H9 (cell line): ENCODE data around the gene RPL14. TPM values are rescaled to one million over a fixed set of nuclear protein-coding genes. Genes with fewer than 3 reads are reported as not detected.

Experiments
- DNase-seq: peaks from one replicate; pipeline ENCODE4 v3.0.0-alpha.2; 2017
- H2AFZ ChIP-seq: one replicate; pipeline ENCODE4 v1.6.1; 2013; ENCODE audit warnings: mild to moderate bottlenecking, low read length, control low read depth, moderate library complexity
- H2AK5ac ChIP-seq: 2 replicates; pipeline ENCODE4 v1.6.1; 2013; ENCODE audit warnings: low read length, control low read depth, mixed read lengths; ENCODE audit not compliant: insufficient read length
- H2BK120ac ChIP-seq: one replicate; pipeline ENCODE4 v1.6.1; 2013; ENCODE audit warnings: low read depth, mild to moderate bottlenecking, low read length, control low read depth, inconsistent platforms; ENCODE audit not compliant: poor library complexity, severe bottlenecking
- H2BK12ac ChIP-seq: 2 replicates; pipeline ENCODE4 v1.6.1; 2013; ENCODE audit warnings: low read length, control low read depth, mixed read lengths, low read depth; ENCODE audit not compliant: insufficient read length
- H2BK15ac ChIP-seq: 2 replicates; pipeline ENCODE4 v1.6.1; 2013; ENCODE audit warnings: low read depth, low read length, control low read depth
- H2BK20ac ChIP-seq: one replicate; pipeline ENCODE4 v1.6.1; 2013; ENCODE audit warnings: low read depth, mild to moderate bottlenecking, low read length, control low read depth, inconsistent platforms; ENCODE audit not compliant: poor library complexity, severe bottlenecking
- H2BK5ac ChIP-seq: 2 replicates; pipeline ENCODE4 v1.6.1; 2013; ENCODE audit warnings: low read length, control low read depth, mixed read lengths; ENCODE audit not compliant: insufficient read length
- H3K14ac ChIP-seq: 2 replicates; pipeline ENCODE4 v1.6.1; 2013; ENCODE audit warnings: low read length, control low read depth; ENCODE audit not compliant: insufficient read depth
- H3K18ac ChIP-seq: 2 replicates; pipeline ENCODE4 v1.6.1; 2013; ENCODE audit warnings: low read depth, mild to moderate bottlenecking, mixed read lengths, low read length, control low read depth; ENCODE audit not compliant: insufficient read length
- H3K23ac ChIP-seq: 2 replicates; pipeline ENCODE4 v1.6.1; 2013; ENCODE audit warnings: low read length, control low read depth, mixed read lengths, low read depth; ENCODE audit not compliant: insufficient read length
- H3K23me2 ChIP-seq: 2 replicates; pipeline ENCODE4 v1.6.1; 2013; ENCODE audit warnings: low read depth, mild to moderate bottlenecking, mixed read lengths, low read length, control low read depth; ENCODE audit not compliant: insufficient read length, poor library complexity, severe bottlenecking
- H3K27ac ChIP-seq: 2 replicates; pipeline ENCODE4 v1.5.1; 2013; ENCODE audit warnings: low read length, control low read depth, mixed read lengths, low read depth; ENCODE audit not compliant: insufficient read length
- H3K27me3 ChIP-seq: 2 replicates; pipeline ENCODE4 v1.6.1; 2013; ENCODE audit warnings: low read length, control low read depth, inconsistent platforms; ENCODE audit not compliant: insufficient read depth
- H3K4ac ChIP-seq: 2 replicates; pipeline ENCODE4 v1.6.1; 2013; ENCODE audit warnings: low read depth, mild to moderate bottlenecking, control low read depth, inconsistent platforms, low read length, moderate library complexity
- H3K4me1 ChIP-seq: 2 replicates; pipeline ENCODE4 v1.6.1; 2013; ENCODE audit warnings: low read length, control low read depth, inconsistent platforms; ENCODE audit not compliant: insufficient read depth
- H3K4me2 ChIP-seq: 2 replicates; pipeline ENCODE4 v1.6.1; 2013; ENCODE audit warnings: low read length, control low read depth, mixed read lengths; ENCODE audit not compliant: insufficient read length, insufficient read depth
- H3K56ac ChIP-seq: 2 replicates; pipeline ENCODE4 v1.6.1; 2013; ENCODE audit warnings: low read depth, mild to moderate bottlenecking, mixed read lengths, low read length, control low read depth; ENCODE audit not compliant: insufficient read length
- H3K79me1 ChIP-seq: 2 replicates; pipeline ENCODE4 v1.6.1; 2013; ENCODE audit warnings: low read depth, mild to moderate bottlenecking, moderate library complexity, low read length, control low read depth, inconsistent platforms; ENCODE audit not compliant: insufficient read depth, poor library complexity, severe bottlenecking
- H3K79me2 ChIP-seq: 2 replicates; pipeline ENCODE4 v1.6.1; 2013; ENCODE audit warnings: low read length, control low read depth, inconsistent platforms; ENCODE audit not compliant: insufficient read depth
- H3K9ac ChIP-seq: 2 replicates; pipeline ENCODE4 v1.6.1; 2013; ENCODE audit warnings: low read length, control low read depth, mixed read lengths; ENCODE audit not compliant: insufficient read length; ENCODE audit errors: extremely low read depth
- H3K9me3 ChIP-seq: one replicate; pipeline ENCODE4 v1.6.1; 2013; ENCODE audit warnings: low read depth, low read length, inconsistent platforms; ENCODE audit not compliant: control insufficient read depth
- H3T11ph ChIP-seq: one replicate; pipeline ENCODE4 v1.6.1; 2013; ENCODE audit warnings: mild to moderate bottlenecking, low read length, control low read depth, inconsistent platforms
- H4K20me1 ChIP-seq: one replicate; pipeline ENCODE4 v1.6.1; 2013; ENCODE audit not compliant: control insufficient read depth, insufficient read length, insufficient read depth
- H4K5ac ChIP-seq: 2 replicates; pipeline ENCODE4 v1.6.1; 2013; ENCODE audit warnings: low read depth, mild to moderate bottlenecking, mixed read lengths, low read length, control low read depth; ENCODE audit not compliant: insufficient read length
- H4K8ac ChIP-seq: replicated peaks from 2 replicates; pipeline ENCODE4 v1.6.1; 2013; ENCODE audit warnings: low read length, control low read depth, mixed read lengths, low read depth; ENCODE audit not compliant: insufficient read length
- H4K91ac ChIP-seq: 2 replicates; pipeline ENCODE4 v1.6.1; 2013; ENCODE audit warnings: low read depth, mild to moderate bottlenecking, moderate library complexity, mixed read lengths, low read length, control low read depth; ENCODE audit not compliant: insufficient read length
- H3K27ac Mint-ChIP-seq, 3 experiments: 2 replicates in 2 of 3; 3 replicates in 1 of 3; pipeline ENCODE4 v1.8.0; 2020 to 2021; ENCODE audit warnings: mixed read lengths in 3 of 3, mild to moderate bottlenecking in 1 of 3, moderate library complexity in 1 of 3
- H3K27me3 Mint-ChIP-seq: 2 replicates; pipeline ENCODE4 v1.8.0; 2021; ENCODE audit warnings: low read depth, mild to moderate bottlenecking, moderate library complexity, mixed read lengths
- H3K36me3 Mint-ChIP-seq, 3 experiments: 2 replicates in 2 of 3; 3 replicates in 1 of 3; pipeline ENCODE4 v1.8.0; 2020 to 2021; ENCODE audit warnings: low read depth in 3 of 3, mixed read lengths in 3 of 3; ENCODE audit not compliant: insufficient read depth in 1 of 3
- H3K4me1 Mint-ChIP-seq, 2 experiments: 2 replicates each; pipeline ENCODE4 v1.8.0; 2020; ENCODE audit warnings: mixed read lengths in 2 of 2
- H3K4me3 Mint-ChIP-seq, 2 experiments: 2 replicates in 1 of 2; 3 replicates in 1 of 2; pipeline ENCODE4 v1.8.0; 2020 to 2021; ENCODE audit warnings: mild to moderate bottlenecking in 2 of 2, mixed read lengths in 2 of 2, moderate library complexity in 1 of 2
- H3K9me3 Mint-ChIP-seq, 2 experiments: 2 replicates in 1 of 2; 3 replicates in 1 of 2; pipeline ENCODE4 v1.8.0; 2020; ENCODE audit warnings: mild to moderate bottlenecking in 2 of 2, mixed read lengths in 2 of 2, moderate library complexity in 1 of 2
- CTCF ChIP-seq: fragments of 200-600 bp; sonication (generic); conservative IDR thresholded peaks from 3 replicates; pipeline ENCODE4 v1.8.0; 2021; ENCODE audit warnings: antibody characterized with exemption, mild to moderate bottlenecking
- WGBS: extraction: QIAGEN DNeasy Blood & Tissue Kit; methylation state at CpG from one replicate; pipeline ENCODE4 v1.1.7; 2013; ENCODE audit warnings: missing lambda C conversion rate, low lambda C conversion rate, mixed read lengths; ENCODE audit not compliant: insufficient read length; ENCODE audit errors: extremely low coverage; 5-methylcytosine and 5-hydroxymethylcytosine counted together
- total RNA-seq: library from RNA; stranded (reverse); gene quantifications from 2 replicates; pipeline ENCODE4 v1.2.1, GENCODE V29; 2021

Gene RPL14
- total RNA-seq, 1 experiment from 2014 or later: 2,490 TPM

- no peaks in the 10 kb centered on the region for H4K20me1 ChIP-seq
- no peak overlapping the region for H4K91ac ChIP-seq
- H3K27ac Mint-ChIP-seq: no peak overlapping the region
- H2BK12ac ChIP-seq: no peak overlapping the region
- peaks cover 0 to 2% of the 10 kb centered on the region in 2 experiments; a peak in 2 of 5 replicates for H3K9me3 Mint-ChIP-seq
- H3K23me2 ChIP-seq: peaks cover 4% of the 10 kb centered on the region
- H2BK15ac ChIP-seq: no peak overlapping the region
- H3K4me1 Mint-ChIP-seq: peaks cover 11 to 14% of the 10 kb centered on the region in 2 experiments
- H3K27me3 Mint-ChIP-seq: no peaks in the 10 kb centered on the region
- H3K4me1 ChIP-seq: no peaks in the 10 kb centered on the region; the same call in 1 of the 2 replicates
- no peak overlapping the region for H3K9ac ChIP-seq
- no peak overlapping the region for H2AK5ac ChIP-seq
- no peak overlapping the region for H3K18ac ChIP-seq
- no peaks in the 10 kb centered on the region for H3K9me3 ChIP-seq
- no peak for TF ChIP-seq CTCF
- no peaks in the 10 kb centered on the region for H3K27me3 ChIP-seq
- no peak overlapping the region for H3T11ph ChIP-seq
- no peak overlapping the region for H3K14ac ChIP-seq
- peaks cover 8 to 25% (median 23%) of the 10 kb centered on the region in 3 experiments; a peak in 6 of 7 replicates for H3K36me3 Mint-ChIP-seq
- H3K23ac ChIP-seq: no peak overlapping the region
- H4K5ac ChIP-seq: no peak overlapping the region
- WGBS: no CpG with 5 or more reads among the region's 5 CpGs
- peak overlapping the region; percentile 97 to 99 for H3K4me3 Mint-ChIP-seq
- H3K79me1 ChIP-seq: no peaks in the 10 kb centered on the region
- H2BK120ac ChIP-seq: no peak overlapping the region
- H3K79me2 ChIP-seq: peaks cover 2% of the 10 kb centered on the region; the same call in 1 of the 2 replicates
- H2BK5ac ChIP-seq: no peak overlapping the region
- H3K56ac ChIP-seq: no peak overlapping the region
- no peak overlapping the region for H2BK20ac ChIP-seq
- H3K4me2 ChIP-seq: peak overlapping the region; percentile 85
- no peak overlapping the region for H4K8ac ChIP-seq
- H2AFZ ChIP-seq: no peak overlapping the region
- no peak overlapping the region for H3K4ac ChIP-seq
- no peak for DNase-seq
- H3K27ac ChIP-seq: no peak overlapping the region
Observed at GRCh38 chr3:40504636-40505430, 47.7 kb downstream of the RPL14 start.
